NCI-H2029 (cell line): Measurements from ENCODE around the gene PAPOLB.
"Not testable (repeated sequence)": the region's sequence is repeated elsewhere in the genome, so short reads cannot be mapped to it uniquely, and the experiment has no call there.

Experiments
- DNase-seq: peaks from one replicate; lab custom pipeline; 2025; lab: John Stamatoyannopoulos, UW

PAPOLB gene

DNA sequence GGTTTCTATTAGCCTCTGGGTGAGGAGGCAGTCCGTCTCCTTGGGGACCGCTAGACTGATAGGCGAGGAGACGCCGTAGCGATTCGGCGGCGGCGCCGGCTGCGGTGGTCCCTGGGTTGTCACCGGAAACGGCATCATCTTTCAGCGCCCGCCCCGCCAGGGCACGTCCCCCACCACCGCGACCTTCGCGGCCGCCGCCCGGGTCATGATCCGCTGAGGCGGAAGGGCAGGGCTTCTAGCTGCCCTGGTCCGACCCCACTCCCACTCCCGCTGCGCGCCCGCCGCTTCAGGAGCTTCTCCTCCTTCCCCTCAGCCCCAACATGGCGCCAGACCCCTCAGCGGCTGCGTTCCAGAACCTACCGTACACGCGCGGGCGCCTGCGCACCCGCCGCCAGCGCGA, at the start of gene PAPOLB:
Gene PAPOLB (minus strand): TSS at position 358 of the 400 bp plus-strand sequence. CDS start 220 bp downstream, at position 138.
- no peak for DNase-seq

- no peak for DNase-seq
These were observed 49.4 kb upstream of the PAPOLB start for GRCh38 chr7:4911111-4911828.

DNA sequence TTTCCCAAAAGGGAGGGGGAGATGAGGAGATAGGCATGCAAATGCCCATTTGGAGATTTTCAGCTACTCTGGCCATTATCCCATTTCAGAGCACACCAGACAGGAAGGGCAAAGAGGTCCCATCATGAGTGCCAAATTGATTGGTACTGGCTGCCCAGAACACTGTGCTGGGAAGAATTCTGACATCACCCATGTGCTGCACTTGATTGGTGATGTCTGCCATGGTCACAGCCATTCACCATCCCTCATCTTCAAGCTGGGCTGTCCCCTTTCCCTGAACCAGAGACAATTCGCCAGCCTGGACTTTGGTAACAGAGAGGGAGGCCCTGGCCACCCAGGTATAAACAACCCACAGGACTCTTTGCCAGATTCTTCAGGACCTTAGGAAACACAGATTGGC, 44.9 kb upstream of the PAPOLB start:
- no peak for DNase-seq

- DNase-seq = no peak
These were observed 43.3 kb upstream of the PAPOLB start for GRCh38 chr7:4905171-4905570.

DNA sequence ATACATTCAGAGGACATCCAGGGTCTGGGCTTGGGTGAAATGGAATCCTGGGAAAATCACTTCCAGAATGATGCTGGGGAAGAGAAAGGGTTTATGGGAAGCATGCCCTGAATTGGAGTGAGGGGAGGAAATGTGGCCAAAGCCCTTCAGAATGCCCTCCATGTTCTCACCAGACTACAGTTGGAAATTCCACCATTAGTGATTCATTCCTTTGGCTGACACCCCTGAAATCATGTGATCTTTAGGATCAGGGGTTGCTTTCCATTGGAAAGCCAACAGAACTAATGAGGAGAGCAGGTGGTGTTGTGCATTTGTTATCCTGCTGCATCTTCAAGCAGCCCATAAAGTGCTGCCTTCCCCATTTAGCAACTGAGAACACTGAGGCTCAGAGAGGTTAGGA, 42.5 kb upstream of the PAPOLB start:
- DNase-seq = no peak

- DNase-seq = no peak
These were observed 33.9 kb upstream of the PAPOLB start for GRCh38 chr7:4895766-4896165.

DNA sequence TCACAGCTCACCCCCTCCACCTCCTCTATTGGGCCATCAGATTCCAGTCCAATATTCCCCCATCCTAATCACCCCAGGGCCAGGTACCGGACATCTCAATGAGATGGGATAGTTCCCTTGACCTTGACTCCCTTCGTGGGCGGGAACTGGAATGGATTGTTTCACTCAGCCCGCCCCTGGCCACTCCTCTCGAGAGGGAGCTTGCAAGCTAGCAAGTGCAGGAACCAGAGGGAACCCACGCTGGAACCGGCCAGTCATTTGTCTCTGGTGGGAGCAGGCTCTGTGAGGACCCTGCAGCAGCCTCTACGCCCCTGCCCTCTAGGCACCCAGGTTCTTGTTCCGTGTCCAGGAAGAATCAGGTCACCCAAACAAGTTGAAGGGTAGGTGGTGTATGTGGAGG, 32.7 kb upstream of the PAPOLB start:
- DNase-seq = no peak

DNA sequence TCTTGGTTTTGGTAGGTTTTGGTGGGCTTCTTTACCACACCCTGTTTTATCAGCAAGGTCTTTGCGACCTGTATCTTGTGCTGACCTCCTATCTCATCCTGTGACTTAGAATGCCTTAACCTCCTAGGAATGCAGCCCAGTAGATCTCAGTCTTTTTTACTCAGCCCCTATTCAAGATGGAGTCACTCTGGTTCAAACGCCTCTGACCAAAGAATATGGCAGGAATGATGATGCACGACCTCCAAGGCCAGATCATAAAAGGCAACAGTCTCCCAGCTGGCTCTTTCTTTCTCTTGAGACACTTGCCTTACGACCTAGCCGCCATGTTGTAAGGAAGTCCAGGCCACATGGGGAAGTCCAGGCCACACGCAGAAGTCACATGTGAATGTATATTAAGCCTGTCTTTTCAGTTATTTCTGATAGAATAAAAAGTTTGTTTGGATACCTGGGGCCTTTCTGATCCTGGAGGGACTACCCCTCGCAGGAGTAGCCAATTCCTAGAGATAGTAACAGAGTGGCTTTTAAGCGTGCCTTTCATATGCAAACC, 32.2 kb upstream of the PAPOLB start:
- DNase-seq = no peak

DNA sequence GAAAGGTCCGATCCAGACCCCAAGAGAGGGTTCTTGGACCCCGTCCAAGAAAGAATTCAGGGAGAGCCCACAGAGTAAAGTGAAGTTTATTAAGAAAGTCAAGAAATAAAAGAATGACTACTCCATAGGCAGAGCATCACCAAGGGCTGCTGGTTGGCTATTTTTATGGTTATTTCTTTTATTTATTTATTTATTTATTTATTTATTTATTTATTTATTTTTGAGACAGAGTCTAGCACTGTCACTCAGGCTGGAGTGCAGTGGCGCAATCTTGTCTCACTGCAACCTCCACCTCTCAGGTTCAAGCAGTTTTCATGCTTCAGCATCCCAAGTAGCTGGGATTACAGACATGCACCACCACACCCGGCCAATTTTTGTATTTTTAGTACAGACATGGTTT, 31.4 kb upstream of the PAPOLB start:
- DNase-seq = not testable (repeated sequence)

- not testable (repeated sequence) for DNase-seq
These were observed 29.7 kb upstream of the PAPOLB start for GRCh38 chr7:4891522-4891921.

DNA sequence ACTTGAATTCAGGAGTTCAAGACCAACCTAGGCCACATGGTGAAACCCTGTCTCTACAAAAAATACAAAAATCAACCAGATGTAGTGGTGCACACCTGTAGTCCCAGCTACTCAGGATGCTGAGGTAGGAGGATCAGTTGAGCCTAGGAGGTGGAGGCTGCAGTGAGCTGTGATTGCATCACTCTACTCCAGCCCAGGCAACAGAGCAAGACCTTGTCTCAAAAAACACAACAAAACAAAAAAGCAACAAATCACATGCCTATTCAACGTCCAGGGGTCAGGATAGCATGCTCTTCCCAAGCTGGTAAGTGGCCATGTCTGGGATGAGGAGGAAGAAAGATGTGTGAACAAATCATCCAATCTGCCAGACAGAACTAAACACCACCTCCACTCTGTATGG, 27.9 kb upstream of the PAPOLB start:
- no peak for DNase-seq

DNA sequence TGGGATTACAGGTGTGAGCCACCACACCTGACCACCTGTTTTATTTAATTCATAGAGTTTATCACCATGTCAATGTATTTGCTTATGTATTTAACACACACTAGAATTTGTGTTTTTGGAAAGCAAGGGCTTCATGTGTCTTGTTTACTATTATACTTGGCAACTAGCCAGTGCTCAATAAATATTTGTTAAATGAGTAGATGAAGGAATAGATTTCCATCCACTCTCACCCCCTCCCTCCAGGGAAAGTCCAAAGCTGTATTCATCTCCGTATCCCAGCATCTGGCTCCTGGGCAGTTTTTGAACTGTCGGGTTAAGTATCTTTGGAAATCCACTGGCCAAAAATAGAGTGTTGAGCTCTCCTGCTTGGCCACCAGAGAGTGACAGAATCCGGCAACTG, 26.3 kb upstream of the PAPOLB start:
- DNase-seq = peak; percentile 68

DNA sequence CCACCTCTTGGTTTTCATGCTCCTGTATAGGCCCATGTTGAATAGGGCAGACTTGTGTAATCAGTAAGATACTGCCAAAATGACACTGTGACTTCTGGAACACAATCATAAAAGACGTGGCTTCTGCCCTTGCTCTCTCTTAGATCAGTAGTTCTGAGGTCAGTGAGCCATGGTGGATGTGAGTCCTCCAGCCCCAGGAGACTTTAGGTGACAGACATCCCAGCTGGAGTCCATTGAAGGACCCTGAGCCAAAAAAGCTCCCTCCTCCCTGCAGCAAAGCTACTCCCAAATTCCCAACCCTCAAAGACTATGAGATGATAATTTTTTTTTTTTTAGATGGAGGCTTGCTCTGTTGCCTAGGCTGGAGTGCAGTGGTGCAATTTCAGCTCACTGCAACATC, 24.8 kb upstream of the PAPOLB start:
- no peak for DNase-seq

- no peak for DNase-seq
These were observed 23.5 kb upstream of the PAPOLB start for GRCh38 chr7:4885317-4885807.

- DNase-seq = no peak
These were observed 22.3 kb upstream of the PAPOLB start for GRCh38 chr7:4884164-4884563.

DNA sequence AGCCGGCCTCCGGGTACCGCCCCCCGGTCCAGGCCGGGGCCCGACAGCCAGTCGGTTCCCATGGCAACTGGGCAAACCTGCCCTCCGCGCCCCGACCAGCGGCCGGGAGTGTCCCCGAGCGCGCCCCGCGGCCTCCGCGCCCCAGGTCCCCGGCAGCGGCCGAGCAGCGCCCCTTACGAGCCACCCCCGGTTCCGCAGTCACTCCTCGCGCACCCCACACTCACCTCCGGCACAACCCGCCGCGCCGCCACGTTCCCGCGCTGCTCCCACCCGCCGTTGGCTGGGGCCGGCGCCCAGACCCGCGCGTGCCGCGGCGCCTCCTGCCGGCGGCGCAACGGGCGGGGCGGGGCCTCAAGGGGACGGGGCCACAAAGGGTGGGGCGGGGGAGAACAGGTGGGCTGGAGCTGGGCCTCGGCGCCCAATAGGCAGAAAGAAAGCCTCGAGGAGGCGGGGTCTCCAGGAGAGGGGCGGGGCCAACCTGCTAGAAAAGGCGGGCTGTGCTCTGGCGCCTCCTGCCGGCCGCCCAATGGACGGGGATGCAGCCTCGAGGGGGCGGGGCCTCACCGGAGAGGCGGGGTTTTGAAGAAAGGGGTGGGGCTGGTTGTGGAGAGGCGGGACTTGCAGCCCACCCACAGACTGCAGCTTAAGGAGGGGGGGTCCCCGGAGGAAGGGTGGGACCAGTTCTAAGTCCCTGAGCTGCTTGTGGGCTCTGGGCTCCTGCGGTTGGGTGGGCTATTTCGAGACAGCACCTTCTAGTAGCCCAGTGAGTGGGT, 21.7 kb upstream of the PAPOLB start, which contains the start of gene RADIL:
Gene RADIL (minus strand): TSS at position 345 of the 773 bp plus-strand sequence. CDS start 5,577 bp downstream, outside the sequence.
- DNase-seq = peak; percentile 82

DNA sequence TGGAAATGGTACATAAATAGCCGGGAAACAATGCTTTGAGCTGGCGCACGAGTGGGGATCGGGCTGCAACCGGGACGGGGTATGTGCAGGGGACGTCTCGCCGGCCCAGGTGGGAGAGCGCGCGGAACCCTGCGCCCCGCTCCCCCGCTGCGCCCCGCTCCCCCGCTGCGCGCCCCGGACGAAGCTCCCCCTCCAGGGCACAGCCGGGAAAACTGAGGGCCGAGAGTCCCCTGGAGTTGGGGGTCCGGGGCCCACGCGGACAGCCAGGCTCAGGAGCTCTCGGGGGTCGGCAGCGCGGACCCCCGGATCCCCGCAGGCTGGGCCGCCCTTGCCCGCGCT, 21.2 kb upstream of the PAPOLB start:
- no peak for DNase-seq

GRCh38 chr7:4882169-4883032, 20.6 kb upstream of the PAPOLB start:
- DNase-seq = no peak

GRCh38 chr7:4880218-4880617, 18.4 kb upstream of the PAPOLB start:
- no peak for DNase-seq

DNA sequence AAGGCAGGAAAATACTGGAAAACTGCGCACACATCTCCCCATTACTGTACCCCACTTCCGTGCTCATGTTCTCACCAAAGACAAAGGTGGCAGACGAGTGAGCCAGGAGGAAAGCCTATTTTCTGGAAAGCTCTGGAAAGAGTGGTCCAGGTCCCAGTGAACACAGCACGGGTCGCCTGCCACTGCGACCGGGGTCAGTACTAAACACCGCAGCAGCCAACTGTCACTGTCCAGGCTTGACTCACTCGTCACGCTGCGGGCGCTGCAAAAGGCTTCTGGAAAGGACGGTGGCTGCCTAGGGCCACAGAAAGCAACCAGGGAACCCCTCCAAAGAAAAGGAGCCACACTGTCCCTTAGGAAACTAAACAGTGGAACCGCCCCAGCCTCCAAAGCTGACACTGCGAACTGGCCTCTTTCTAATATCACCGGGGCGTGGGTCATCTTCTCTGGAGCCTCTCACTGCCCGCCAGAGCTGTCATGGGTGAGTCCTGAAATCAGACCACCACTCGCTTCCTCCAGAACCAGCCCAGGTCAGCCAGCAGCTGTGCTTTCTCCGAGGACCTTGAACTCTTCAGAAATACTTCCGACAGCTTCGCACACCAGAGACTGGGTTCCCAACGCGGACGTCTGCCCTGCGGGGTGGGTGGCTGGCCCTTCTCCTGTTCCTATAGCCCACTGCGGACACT, 17.7 kb upstream of the PAPOLB start:
- DNase-seq = no peak
